ENCODE measurements around the gene SCYGR4. TPM values are rescaled to one million over a fixed set of nuclear protein-coding genes. Genes with fewer than 3 reads are reported as not detected.
"Not testable (repeated sequence)": the region's sequence is repeated elsewhere in the genome, so short reads cannot be mapped to it uniquely, and the experiment has no call there.

SCYGR4 gene
- total RNA-seq, 2 experiments from 2014 or later = not detected

DNA sequence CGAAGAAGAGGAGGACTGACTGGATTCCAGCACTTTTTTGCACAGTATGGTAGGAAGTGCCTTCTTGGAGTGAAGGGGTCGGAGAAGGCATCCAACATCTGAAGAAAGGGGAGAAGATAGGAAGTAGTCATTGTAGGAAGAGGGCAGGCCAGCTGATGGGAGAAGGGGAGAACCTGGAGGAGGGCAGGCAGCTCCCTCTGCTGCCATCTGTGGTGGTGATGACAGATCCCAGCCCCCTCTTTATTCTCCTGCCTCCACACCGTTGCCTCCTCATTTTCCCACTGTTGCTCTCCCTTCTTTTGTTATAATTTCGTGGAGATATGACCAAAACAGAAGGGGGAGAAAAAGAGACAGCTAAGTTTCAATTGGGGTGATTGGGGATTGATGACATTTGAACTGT, 21.5 kb upstream of the SCYGR4 start:
- ChIA-PET POLR2A (no interaction called here), CTCF (no interaction called here)
- ATAC-seq (no peak), DNase-seq (no peak)
- Mint-ChIP-seq H3K27ac (no peak overlapping the region), H3K4me3 (no peak overlapping the region), H3K36me3 (ENCODE audit: low read depth) (no peaks in the 10 kb centered on the region), H3K9me3 (no peaks in the 10 kb centered on the region), H3K4me1 (ENCODE audit: low read depth) (peaks cover 3% of the 10 kb centered on the region), H3K27me3 (peaks cover 25% of the 10 kb centered on the region)
- TF ChIP-seq, protein P1, sequence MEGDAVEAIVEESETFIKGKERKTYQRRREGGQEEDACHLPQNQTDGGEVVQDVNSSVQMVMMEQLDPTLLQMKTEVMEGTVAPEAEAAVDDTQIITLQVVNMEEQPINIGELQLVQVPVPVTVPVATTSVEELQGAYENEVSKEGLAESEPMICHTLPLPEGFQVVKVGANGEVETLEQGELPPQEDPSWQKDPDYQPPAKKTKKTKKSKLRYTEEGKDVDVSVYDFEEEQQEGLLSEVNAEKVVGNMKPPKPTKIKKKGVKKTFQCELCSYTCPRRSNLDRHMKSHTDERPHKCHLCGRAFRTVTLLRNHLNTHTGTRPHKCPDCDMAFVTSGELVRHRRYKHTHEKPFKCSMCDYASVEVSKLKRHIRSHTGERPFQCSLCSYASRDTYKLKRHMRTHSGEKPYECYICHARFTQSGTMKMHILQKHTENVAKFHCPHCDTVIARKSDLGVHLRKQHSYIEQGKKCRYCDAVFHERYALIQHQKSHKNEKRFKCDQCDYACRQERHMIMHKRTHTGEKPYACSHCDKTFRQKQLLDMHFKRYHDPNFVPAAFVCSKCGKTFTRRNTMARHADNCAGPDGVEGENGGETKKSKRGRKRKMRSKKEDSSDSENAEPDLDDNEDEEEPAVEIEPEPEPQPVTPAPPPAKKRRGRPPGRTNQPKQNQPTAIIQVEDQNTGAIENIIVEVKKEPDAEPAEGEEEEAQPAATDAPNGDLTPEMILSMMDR (IDR thresholded peaks at IDR 0.05) = no peak
- intact Hi-C loops (cut with micrococcal nuclease) = no loop called here

DNA sequence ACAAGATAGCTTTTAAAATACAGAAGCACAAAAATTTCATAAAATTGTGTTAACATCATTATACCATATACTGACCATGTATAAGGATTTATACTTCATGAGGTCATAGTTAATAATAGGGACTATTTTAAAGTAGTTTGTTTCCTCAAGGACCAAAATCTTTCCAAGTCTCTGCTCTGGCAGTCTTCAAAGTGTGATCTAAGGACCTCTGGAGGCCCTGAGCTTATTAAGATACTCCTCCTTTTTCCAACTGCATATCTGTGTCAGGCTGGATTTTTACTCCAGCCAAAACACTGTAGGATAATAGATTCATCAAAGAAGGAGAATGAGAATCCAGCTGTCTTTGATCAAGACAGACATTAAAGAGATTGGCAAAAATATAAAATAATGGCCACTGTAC, 20.3 kb upstream of the SCYGR4 start:
- ChIA-PET POLR2A (no interaction called here), CTCF (no interaction called here)
- Mint-ChIP-seq H3K36me3 (ENCODE audit: low read depth) (no peaks in the 10 kb centered on the region), H3K4me1 (ENCODE audit: low read depth) (peaks cover 3% of the 10 kb centered on the region), H3K4me3 (no peak overlapping the region), H3K27me3 (peaks cover 31% of the 10 kb centered on the region), H3K9me3 (no peaks in the 10 kb centered on the region), H3K27ac (no peak overlapping the region)
- DNase-seq (no peak), ATAC-seq (no peak)
- intact Hi-C loops (cut with micrococcal nuclease) = no loop called here
- TF ChIP-seq, protein P1 (IDR thresholded peaks at IDR 0.05) = no peak

DNA sequence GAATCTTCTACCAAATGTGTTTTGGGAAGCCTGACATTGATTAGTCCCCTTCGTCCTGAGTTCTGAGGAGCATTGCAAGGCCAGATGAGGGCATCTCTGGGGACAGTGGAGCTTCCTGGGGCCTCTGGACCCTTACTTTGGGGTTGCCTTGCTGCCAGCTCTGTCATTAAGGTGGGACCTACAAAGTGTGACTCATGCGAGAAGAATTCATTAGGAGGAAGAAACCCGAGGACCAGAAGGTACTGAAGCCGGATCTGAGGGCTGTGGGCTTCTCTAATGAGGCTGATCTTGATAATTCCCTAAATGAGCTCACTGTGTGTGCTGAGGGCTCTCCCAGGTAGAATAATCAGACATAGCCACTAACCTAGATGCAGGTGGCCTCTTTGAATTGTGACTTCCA, 19.3 kb upstream of the SCYGR4 start:
- POLR2A ChIA-PET = no interaction called here
- Mint-ChIP-seq H3K4me1 (ENCODE audit: low read depth) (peaks cover under 1% of the 10 kb centered on the region), H3K9me3 (no peaks in the 10 kb centered on the region), H3K36me3 (ENCODE audit: low read depth) (no peaks in the 10 kb centered on the region), H3K27me3 (peaks cover 29% of the 10 kb centered on the region), H3K4me3 (no peak overlapping the region), H3K27ac (no peak overlapping the region)
- TF ChIP-seq, protein P1 (IDR thresholded peaks at IDR 0.05) = no peak
- ATAC-seq (no peak), DNase-seq (no peak)
- intact Hi-C loops (cut with micrococcal nuclease) = no loop called here
- CTCF ChIA-PET = interaction anchor here (1.0 kb wide), 1 partner anchor 9 kb away, joined by 5 read pairs; no protein-coding TSS in a partner anchor

DNA sequence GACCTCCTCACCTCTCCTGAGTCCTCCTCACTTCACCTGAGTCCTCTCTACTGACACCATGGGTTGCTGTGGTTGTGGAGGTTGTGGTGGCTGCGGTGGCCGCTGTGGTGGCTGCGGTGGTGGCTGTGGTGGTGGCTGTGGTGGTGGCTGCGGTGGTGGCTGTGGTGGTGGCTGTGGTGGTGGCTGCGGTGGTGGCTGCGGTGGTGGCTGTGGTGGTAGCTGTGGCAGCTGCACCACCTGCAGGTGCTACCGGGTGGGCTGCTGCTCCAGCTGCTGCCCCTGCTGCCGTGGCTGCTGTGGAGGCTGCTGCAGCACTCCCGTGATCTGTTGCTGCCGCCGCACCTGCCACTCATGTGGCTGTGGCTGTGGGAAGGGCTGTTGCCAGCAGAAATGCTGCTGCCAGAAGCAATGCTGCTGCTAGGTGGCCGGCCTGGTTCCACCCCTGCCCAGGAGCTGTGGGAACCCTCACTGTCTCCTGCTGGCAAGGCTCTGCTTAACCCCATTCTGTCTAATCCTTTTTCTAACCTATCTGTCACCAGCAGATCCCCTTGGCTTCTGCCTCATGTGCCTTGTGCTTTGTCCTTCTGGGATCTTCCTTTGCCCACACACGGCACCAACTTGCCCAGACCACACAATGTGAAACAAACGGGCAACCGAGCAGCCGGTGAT, 18.3 kb upstream of the SCYGR4 start, which contains the start of gene SCYGR2:
Gene SCYGR2, plus strand, starts transcription at position 59 of the 669 bp plus-strand sequence. Its CDS starts 0 bp downstream, at position 59.
- DNase-seq; intact Hi-C loops (cut with micrococcal nuclease); H3K9me3 Mint-ChIP-seq; H3K27ac Mint-ChIP-seq; ATAC-seq; POLR2A ChIA-PET; H3K36me3 Mint-ChIP-seq (ENCODE audit: low read depth); H3K4me3 Mint-ChIP-seq; H3K4me1 Mint-ChIP-seq (ENCODE audit: low read depth): not testable (repeated sequence)
- CTCF ChIA-PET = interaction anchor here (1.0 kb wide), 1 partner anchor 10 kb away, joined by 5 read pairs; no protein-coding TSS in a partner anchor
- H3K27me3 Mint-ChIP-seq = peaks cover 27% of the 10 kb centered on the region

DNA sequence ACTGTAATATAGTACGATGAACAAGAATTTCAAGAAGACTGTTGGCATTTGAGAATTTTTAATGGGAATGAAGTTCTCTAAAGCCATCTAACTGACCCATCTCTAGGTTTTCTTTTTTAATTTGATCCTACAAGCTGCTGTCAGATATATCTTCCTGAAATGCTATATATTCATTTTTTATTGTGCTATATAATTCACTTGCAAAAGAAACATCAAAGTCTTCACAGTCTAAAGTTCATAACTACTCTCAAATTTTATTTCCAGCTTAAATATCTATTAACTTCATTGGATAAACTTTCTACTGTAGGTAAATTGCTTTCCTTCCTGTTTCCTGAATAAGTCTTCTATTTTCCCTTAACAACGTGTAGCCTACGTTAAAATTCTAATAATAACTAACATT, 14.9 kb upstream of the SCYGR4 start:
- Mint-ChIP-seq H3K4me1 (ENCODE audit: low read depth) (no peaks in the 10 kb centered on the region), H3K27me3 (peaks cover 23% of the 10 kb centered on the region), H3K9me3 (no peaks in the 10 kb centered on the region), H3K4me3 (no peak overlapping the region), H3K27ac (no peak overlapping the region), H3K36me3 (ENCODE audit: low read depth) (no peaks in the 10 kb centered on the region)
- POLR2A ChIA-PET = no interaction called here
- ATAC-seq (no peak), DNase-seq (no peak)
- TF ChIP-seq, protein P1 (IDR thresholded peaks at IDR 0.05) = no peak
- intact Hi-C loops (cut with micrococcal nuclease) = no loop called here
- CTCF ChIA-PET = interaction anchor here (0.7 kb wide), 1 partner anchor 486 kb away, joined by 3 read pairs; no protein-coding TSS in a partner anchor

Data from activated CD8-positive, alpha-beta T cell treated with anti-CD3 and anti-CD28 coated beads for 36 hours (primary cell).